ENCODE measurements around the gene SLC35F3.

GRCh38 chr1:234044079-234044478 is 139.6 kb downstream of the SLC35F3 start:
- TF ChIP-seq POLR2AphosphoS5 (IDR thresholded peaks at IDR 0.05; ENCODE audit: low read depth, low read length) (no peak), REST (IDR thresholded peaks at IDR 0.05; ENCODE audit: insufficient read depth in 1 of 2, low read depth in 2 of 2, low read length in 2 of 2) (no peak), SIN3A (IDR thresholded peaks at IDR 0.05; ENCODE audit: borderline replicate concordance, insufficient read depth, low read length) (no peak), TAF1 (IDR thresholded peaks at IDR 0.05; ENCODE audit: borderline replicate concordance, insufficient read depth, low read length) (no peak)

Measured in PFSK-1 (cell line).